Spleen (tissue), 11 donors: ENCODE measurements around the gene BRAT1. TPM values are rescaled to one million over a fixed set of nuclear protein-coding genes. Genes with fewer than 3 reads are reported as not detected.
"Not testable (repeated sequence)": the region's sequence is repeated elsewhere in the genome, so short reads cannot be mapped to it uniquely, and the experiment has no call there.

Experiments used
- DNase-seq: peaks from one replicate; pipeline ENCODE4 v3.0.0-alpha.2; 2020
- H3K27ac ChIP-seq, 8 donors: fragments of 200-600 bp; sonication (generic) in 7 of 8; 1 replicate in 4 of 8; 2 replicates in 4 of 8; pipeline versions ENCODE4 v1.5.0 to v1.8.0; 2016 to 2021; ENCODE audit warnings: inconsistent platforms in 4 of 8, mild to moderate bottlenecking in 4 of 8, moderate library complexity in 1 of 8
- H3K27me3 ChIP-seq, 7 donors: fragments of 200-600 bp; sonication (generic) in 6 of 7; replicated peaks in 1 of 7; 1 replicate in 4 of 7; 2 replicates in 3 of 7; pipeline versions ENCODE4 v1.5.0 to v1.8.0; 2016 to 2021; ENCODE audit warnings: inconsistent platforms in 3 of 7, mild to moderate bottlenecking in 1 of 7
- H3K36me3 ChIP-seq, 6 donors: fragments of 200-600 bp; sonication (generic) in 5 of 6; 1 replicate in 4 of 6; 2 replicates in 2 of 6; pipeline versions ENCODE4 v1.5.0 to v1.8.0; 2016 to 2021; ENCODE audit warnings: inconsistent platforms in 2 of 6
- H3K4me1 ChIP-seq, 6 donors: fragments of 200-600 bp; sonication (generic) in 5 of 6; 1 replicate in 3 of 6; 2 replicates in 3 of 6; pipeline versions ENCODE4 v1.5.0 to v1.8.0; 2016 to 2021; ENCODE audit warnings: inconsistent platforms in 3 of 6
- H3K4me3 ChIP-seq, 8 donors: fragments of 200-600 bp; sonication (generic) in 7 of 8; 1 replicate in 4 of 8; 2 replicates in 4 of 8; pipeline versions ENCODE4 v1.5.0 to v1.8.0; 2016 to 2021; ENCODE audit warnings: inconsistent platforms in 4 of 8, mild to moderate bottlenecking in 4 of 8, moderate library complexity in 2 of 8
- H3K9me3 ChIP-seq, 8 donors: fragments of 200-600 bp; sonication (generic) in 7 of 8; 1 replicate in 4 of 8; 2 replicates in 4 of 8; pipeline versions ENCODE4 v1.5.0 to v1.8.0; 2016 to 2021; ENCODE audit warnings: inconsistent platforms in 4 of 8
- POLR2A ChIP-seq, 3 donors: fragments of 450-650 bp; IDR thresholded peaks; one replicate each; pipeline ENCODE4 v1.5.1; 2017; ENCODE audit warnings: antibody characterized with exemption in 3 of 3, mild to moderate bottlenecking in 1 of 3
- POLR2AphosphoS5 ChIP-seq, 3 donors: sonication (generic); formaldehyde crosslinking; IDR thresholded peaks; one replicate each; pipeline ENCODE4 v1.5.1; 2017; ENCODE audit warnings: antibody characterized with exemption in 3 of 3
- WGBS, 5 donors: extraction: QIAGEN DNeasy Blood & Tissue Kit in 3 of 5; methylation state at CpG; one replicate each; pipeline versions ENCODE4 v1.1.5 to v1.1.7; 2013 to 2018; 5-methylcytosine and 5-hydroxymethylcytosine counted together
- intact Hi-C: fragments of 100-400 bp; cut with DNase I; formaldehyde crosslinking; loops from one replicate; pipeline ENCODE4 v1.15.0; 2023; ENCODE audit warnings: low total_unique reads
- polyA plus RNA-seq, 3 donors: library from polyadenylated mRNA; stranded (reverse); fragments of 200-250 nt; gene quantifications; one replicate each; pipeline ENCODE4 v1.2.1, GENCODE V29; 2013
- total RNA-seq, 7 donors: library from RNA; depleted of rRNA in 3 of 7; stranded (reverse); fragments of >200 nt in 3 of 7; fragmentation: NEBNext Ultra II Directional in 4 of 7; extraction: Animal tissue kit (Norgen Biotek cat#: 25700) in 4 of 7; gene quantifications; one replicate each; pipeline versions ENCODE4 v1.1.0 to v1.2.1, GENCODE V29; 2016 to 2021
- TF ChIP-seq, protein P1 (sequence below), 11 experiments: fragments of 200-600 bp in 7 of 11; fragments of 450-650 bp in 4 of 11; sonication (generic) in 4 of 11; IDR thresholded peaks in 8 of 11; conservative IDR thresholded peaks in 3 of 11; 1 replicate in 7 of 11; 2 replicates in 4 of 11; pipeline versions ENCODE4 v1.4.0 to v1.8.0; 2016 to 2021; ENCODE audit warnings: antibody characterized with exemption in 11 of 11, inconsistent platforms in 4 of 11, mild to moderate bottlenecking in 1 of 11
- donor health status: healthy with polysubstance abuse.
- donor health status: DM: no; HTN: no; CAD: no; lungs with moderate emphysema.
- donor health status: DM: no; HTN: no; CAD: no.
- donor health status: Bipolar disorder and iron deficiency.
- donor health status: healthy.
- donor health status: DM: no; HTN: no; CAD: no.
- donor health status: DM: yes; HTN: yes; CAD: no.

Gene BRAT1
- total and polyA plus RNA-seq, 10 donors = 25.3 to 50.9 (median 33.4) TPM

DNA sequence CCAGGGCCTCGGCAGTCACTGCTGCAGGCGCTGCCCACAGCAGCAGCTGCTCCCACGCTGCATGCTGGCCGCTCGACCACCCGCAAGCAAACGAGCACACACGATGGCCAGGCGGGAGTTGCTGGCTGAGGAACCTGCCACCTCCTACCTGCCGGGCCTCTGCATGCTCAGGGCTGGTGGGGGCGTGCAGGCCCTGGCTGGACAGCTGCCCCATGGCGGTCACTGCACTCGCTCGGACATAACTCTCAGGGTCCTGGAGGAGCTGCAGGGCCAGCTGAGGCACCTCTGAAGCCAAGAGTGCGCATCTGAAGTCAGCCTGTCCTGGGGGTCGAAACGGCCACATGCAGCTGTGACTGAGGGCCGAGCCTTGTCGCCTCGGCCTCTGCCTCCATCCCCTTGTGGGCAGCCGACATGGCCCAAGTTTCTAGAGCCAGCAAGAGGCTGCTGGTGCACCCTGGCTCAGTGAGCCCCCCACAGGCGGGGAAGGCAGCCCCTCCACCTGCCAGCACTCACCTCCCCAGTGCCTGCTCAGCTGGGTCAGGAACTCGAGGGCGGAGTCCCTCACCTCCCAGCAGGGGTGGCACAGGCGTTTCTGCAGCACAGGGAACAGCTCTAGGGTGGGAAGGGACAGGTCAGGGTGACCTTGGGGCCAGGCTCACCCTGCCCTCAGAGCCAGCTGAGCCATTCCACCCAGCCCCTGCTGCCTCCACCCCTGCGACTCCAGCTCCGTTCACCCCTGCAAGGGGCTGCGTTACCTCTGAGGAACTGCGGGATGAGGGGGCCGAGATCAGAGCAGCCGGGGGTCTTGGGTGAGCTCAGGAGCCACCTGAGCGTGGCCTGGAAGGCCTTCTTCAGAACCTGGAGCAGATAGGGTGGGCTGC lies 16.1 kb downstream of the BRAT1 start:
- 91 to 95% (median 93%) methylated on average over 7 to 32 of the region's 32 CpGs for WGBS, 5 donors
- TF ChIP-seq, protein P1, sequence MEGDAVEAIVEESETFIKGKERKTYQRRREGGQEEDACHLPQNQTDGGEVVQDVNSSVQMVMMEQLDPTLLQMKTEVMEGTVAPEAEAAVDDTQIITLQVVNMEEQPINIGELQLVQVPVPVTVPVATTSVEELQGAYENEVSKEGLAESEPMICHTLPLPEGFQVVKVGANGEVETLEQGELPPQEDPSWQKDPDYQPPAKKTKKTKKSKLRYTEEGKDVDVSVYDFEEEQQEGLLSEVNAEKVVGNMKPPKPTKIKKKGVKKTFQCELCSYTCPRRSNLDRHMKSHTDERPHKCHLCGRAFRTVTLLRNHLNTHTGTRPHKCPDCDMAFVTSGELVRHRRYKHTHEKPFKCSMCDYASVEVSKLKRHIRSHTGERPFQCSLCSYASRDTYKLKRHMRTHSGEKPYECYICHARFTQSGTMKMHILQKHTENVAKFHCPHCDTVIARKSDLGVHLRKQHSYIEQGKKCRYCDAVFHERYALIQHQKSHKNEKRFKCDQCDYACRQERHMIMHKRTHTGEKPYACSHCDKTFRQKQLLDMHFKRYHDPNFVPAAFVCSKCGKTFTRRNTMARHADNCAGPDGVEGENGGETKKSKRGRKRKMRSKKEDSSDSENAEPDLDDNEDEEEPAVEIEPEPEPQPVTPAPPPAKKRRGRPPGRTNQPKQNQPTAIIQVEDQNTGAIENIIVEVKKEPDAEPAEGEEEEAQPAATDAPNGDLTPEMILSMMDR (IDR thresholded peaks at IDR 0.05 in 8 of 11, conservative IDR thresholded peaks at IDR 0.05 in 3 of 11) = no peak
- peak in 1 of 3 donors; percentile 58 for TF ChIP-seq POLR2AphosphoS5 (IDR thresholded peaks at IDR 0.05)
- H3K9me3 ChIP-seq = no peaks in the 10 kb centered on the region
- peaks cover 0 to 73% (median 59%) of the 10 kb centered on the region in 6 donors for H3K36me3 ChIP-seq
- H3K4me3 ChIP-seq = no peak overlapping the region
- no peak overlapping the region for H3K27ac ChIP-seq
- DNase-seq = peak; percentile 71
- H3K27me3 ChIP-seq = no peaks in the 10 kb centered on the region
- H3K4me1 ChIP-seq = peaks cover 0 to 13% (median 7%) of the 10 kb centered on the region in 6 donors
- intact Hi-C loops = no loop called here

DNA sequence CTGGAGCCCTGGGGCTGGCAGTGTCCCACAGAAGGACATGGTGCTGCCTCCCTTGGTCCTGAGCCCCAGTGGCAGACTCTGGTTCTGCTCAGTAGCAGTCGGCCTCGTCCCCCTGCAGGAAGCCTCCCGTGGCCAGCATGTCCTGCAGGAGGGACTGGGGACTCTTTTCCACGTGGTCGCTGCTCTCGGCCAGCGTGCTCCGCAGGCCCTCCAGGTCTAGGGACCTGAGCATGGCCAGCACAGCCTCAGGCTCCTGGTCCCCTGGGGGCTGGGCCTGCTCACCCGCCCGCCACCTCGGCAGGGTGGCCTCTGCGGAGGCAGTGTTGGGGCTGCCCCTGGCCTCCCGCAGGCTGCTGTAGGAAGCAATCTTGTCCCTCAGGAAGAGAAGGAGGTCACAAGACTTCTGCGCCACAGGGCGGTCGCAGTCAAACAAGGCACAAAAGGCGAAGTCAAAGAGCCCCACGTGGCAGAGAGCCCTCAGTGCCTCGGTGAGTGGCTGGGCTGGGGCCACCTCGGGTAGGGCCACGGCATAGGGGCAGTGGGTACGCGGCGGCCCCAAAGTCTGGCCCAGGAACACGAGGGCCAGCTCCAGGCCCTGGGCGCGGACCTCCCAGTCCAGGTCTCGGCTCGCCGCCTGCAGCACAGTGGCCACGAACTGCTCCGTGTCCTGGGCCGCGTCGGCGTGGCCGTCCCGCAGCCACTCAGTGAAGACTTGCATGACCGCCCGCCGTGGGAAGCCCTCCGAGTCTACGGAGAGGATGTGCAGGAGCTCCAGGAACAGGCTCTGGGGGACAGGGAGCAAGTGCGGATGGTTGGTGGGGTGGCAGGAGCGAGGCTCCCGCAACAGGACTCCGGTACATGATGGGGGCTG lies 17.1 kb downstream of the BRAT1 start:
- Histone ChIP-seq H3K27ac (no peak overlapping the region), H3K27me3 (no peaks in the 10 kb centered on the region), H3K4me3 (no peak overlapping the region), H3K4me1 (peaks cover 0 to 3% (median under 1%) of the 10 kb centered on the region in 6 donors), H3K9me3 (no peaks in the 10 kb centered on the region), H3K36me3 (peaks cover 0 to 63% (median 52%) of the 10 kb centered on the region in 6 donors)
- 89 to 95% (median 91%) methylated on average over 27 to 47 of the region's 47 CpGs for WGBS, 5 donors
- TF ChIP-seq POLR2AphosphoS5 (IDR thresholded peaks at IDR 0.05) (peak; percentile 4 to 65 (median 20)), POLR2A (IDR thresholded peaks at IDR 0.05) (no peak)
- intact Hi-C loops = no loop called here
- peak; percentile 75 for DNase-seq

DNA sequence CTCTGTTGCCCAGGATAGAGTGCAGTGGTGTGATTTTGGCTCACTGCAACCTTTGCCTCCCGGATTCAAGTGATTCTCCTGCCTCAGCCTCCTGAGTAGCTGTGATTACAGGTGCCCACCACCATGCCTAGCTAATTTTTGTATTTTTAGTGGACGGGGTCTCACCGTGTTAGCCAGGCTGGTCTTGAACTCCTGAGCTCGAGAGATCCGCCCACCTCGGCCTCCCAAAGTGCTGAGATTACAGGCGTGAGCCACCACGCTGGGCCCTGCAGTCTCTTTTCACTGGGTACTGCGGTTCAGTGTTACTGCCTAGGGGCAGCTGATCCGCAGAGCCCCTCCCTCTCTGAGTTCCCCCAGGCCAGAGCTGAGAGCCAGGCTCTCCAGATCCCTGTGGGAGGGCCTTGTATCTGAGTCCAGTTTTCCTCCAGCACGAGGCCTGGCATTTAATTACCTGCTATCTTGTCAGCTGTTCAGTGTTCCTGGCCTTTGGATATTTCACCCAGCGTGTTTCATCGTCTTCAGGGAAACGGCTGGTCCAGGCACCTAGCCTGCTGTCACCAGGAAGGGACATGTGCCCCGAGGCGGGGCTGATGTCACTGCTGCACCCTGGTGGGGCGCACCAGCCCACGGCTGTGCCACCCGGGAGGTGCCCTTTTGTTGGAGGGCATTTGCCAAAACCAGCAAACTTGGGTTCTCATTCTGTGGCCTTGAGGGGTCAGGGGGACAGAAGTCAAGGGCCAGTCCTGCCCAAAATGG lies 19.3 kb downstream of the BRAT1 start:
- H3K4me3 ChIP-seq, intact Hi-C loops, H3K9me3 ChIP-seq, H3K27me3 ChIP-seq, H3K27ac ChIP-seq: not testable (repeated sequence)
- Histone ChIP-seq H3K4me1 (peaks cover under 1 to 12% (median 5%) of the 10 kb centered on the region in 6 donors), H3K36me3 (peaks cover 0 to 41% (median 31%) of the 10 kb centered on the region in 6 donors)
- TF ChIP-seq POLR2AphosphoS5 (IDR thresholded peaks at IDR 0.05) = peak in 1 of 3 donors; percentile 49
- DNase-seq = peak; percentile 62
- WGBS, 5 donors = 73 to 90% (median 85%) methylated on average over 9 to 19 of the region's 19 CpGs; no CpG with 5 or more reads in 1 of the 5 donors

DNA sequence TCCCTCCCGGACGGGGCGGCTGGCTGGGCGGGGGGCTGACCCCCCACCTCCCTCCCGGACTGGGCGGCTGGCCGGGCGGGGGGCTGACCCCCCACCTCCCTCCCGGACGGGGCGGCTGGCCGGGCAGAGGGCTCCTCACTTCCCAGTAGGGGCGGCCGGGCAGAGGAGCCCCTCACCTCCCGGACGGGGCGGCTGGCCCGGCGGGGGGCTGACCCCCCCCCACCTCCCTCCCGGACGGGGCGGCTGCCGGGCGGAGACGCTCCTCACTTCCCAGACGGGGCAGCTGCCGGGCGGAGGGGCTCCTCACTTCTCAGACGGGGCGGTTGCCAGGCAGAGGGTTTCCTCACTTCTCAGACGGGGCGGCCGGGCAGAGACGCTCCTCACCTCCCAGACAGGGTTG lies 21.1 kb downstream of the BRAT1 start:
- peaks cover 0 to 23% (median 17%) of the 10 kb centered on the region in 6 donors for H3K36me3 ChIP-seq
- intact Hi-C loops, H3K9me3 ChIP-seq, H3K4me3 ChIP-seq, H3K27me3 ChIP-seq, H3K27ac ChIP-seq: not testable (repeated sequence)
- peaks cover 19 to 31% (median 23%) of the 10 kb centered on the region in 6 donors for H3K4me1 ChIP-seq
- 81 to 100% (median 92%) methylated on average over 1 to 31 of the region's 34 CpGs; no CpG with 5 or more reads in 1 of the 5 donors for WGBS, 5 donors
- DNase-seq = peak; percentile 51

DNA sequence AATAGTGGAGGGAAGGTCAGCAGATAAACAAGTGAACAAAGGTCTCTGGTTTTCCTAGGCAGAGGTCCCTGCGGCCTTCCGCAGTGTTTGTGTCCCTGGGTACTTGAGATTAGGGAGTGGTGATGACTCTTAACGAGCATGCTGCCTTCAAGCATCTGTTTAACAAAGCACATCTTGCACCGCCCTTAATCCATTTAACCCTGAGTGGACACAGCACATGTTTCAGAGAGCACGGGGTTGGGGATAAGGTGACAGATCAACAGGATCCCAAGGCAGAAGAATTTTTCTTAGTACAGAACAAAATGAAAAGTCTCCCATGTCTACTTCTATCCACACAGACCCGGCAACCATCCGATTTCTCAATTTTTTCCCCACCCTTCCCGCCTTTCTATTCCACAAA lies 21.8 kb downstream of the BRAT1 start:
- Histone ChIP-seq H3K4me1 (peaks cover 26 to 37% (median 30%) of the 10 kb centered on the region in 6 donors), H3K36me3 (peaks cover 0 to 19% (median 11%) of the 10 kb centered on the region in 6 donors)
- H3K4me3 ChIP-seq, H3K27ac ChIP-seq, H3K27me3 ChIP-seq, DNase-seq, H3K9me3 ChIP-seq, intact Hi-C loops: not testable (repeated sequence)
- WGBS, 5 donors = 36 to 83% (median 80%) methylated on average over 1 to 6 of the region's 8 CpGs

DNA sequence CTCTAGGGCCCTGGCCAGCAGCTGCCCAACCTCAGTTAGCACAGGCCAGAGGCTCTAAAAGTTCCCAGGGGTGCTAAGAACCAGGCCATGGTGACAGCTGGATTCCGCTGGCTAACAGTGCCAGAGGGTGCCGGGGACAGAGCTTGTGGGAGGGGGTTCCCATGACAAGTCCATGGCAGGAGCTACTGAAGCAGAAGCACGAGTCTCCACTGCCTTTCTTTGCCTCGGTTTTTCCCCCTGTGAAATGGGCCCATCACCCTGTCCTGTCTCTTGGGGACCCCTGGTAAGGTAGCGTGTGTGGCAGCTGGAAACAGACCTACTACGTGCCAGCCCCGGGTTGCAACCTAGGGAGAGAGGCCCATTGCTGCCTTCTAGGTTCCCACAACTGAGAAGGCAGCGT lies 22.5 kb downstream of the BRAT1 start:
- H3K36me3 ChIP-seq = peaks cover 0 to 15% (median 3%) of the 10 kb centered on the region in 6 donors
- DNase-seq = peak; percentile 74
- H3K9me3 ChIP-seq, H3K27me3 ChIP-seq, H3K27ac ChIP-seq, H3K4me3 ChIP-seq, intact Hi-C loops: not testable (repeated sequence)
- peaks cover 33 to 45% (median 37%) of the 10 kb centered on the region in 6 donors for H3K4me1 ChIP-seq
- WGBS, 5 donors = 88 to 94% (median 92%) methylated on average over 2 to 7 of the region's 8 CpGs; no CpG with 5 or more reads in 1 of the 5 donors
